ENCODE data around the gene LRAT.

DNA sequence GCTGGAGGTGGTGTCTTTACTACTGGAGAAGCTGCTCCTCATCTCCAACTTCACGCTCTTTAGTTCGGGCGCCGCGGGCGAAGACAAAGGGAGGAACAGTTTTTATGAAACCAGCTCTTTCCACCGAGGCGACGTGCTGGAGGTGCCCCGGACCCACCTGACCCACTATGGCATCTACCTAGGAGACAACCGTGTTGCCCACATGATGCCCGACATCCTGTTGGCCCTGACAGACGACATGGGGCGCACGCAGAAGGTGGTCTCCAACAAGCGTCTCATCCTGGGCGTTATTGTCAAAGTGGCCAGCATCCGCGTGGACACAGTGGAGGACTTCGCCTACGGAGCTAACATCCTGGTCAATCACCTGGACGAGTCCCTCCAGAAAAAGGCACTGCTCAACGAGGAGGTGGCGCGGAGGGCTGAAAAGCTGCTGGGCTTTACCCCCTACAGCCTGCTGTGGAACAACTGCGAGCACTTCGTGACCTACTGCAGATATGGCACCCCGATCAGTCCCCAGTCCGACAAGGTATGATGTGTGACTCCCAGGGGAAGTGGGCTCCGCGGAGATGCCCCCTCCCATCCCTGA lies 634 bp downstream of the LRAT start:
- TF ChIP-seq, protein P1, sequence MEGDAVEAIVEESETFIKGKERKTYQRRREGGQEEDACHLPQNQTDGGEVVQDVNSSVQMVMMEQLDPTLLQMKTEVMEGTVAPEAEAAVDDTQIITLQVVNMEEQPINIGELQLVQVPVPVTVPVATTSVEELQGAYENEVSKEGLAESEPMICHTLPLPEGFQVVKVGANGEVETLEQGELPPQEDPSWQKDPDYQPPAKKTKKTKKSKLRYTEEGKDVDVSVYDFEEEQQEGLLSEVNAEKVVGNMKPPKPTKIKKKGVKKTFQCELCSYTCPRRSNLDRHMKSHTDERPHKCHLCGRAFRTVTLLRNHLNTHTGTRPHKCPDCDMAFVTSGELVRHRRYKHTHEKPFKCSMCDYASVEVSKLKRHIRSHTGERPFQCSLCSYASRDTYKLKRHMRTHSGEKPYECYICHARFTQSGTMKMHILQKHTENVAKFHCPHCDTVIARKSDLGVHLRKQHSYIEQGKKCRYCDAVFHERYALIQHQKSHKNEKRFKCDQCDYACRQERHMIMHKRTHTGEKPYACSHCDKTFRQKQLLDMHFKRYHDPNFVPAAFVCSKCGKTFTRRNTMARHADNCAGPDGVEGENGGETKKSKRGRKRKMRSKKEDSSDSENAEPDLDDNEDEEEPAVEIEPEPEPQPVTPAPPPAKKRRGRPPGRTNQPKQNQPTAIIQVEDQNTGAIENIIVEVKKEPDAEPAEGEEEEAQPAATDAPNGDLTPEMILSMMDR (conservative IDR thresholded peaks at IDR 0.05): no peak; the same call in 1 of the 2 replicates
- no peak for TF ChIP-seq EZH2 (IDR thresholded peaks at IDR 0.05; ENCODE audit: low read depth)
